ENCODE data around the gene KANK2. TPM values are rescaled to one million over a fixed set of nuclear protein-coding genes. Genes with fewer than 3 reads are reported as not detected.
A peak's percentile ranks its signal among the peaks of the same experiment; 100 is the strongest.
"Not testable (repeated sequence)": the region's sequence is repeated elsewhere in the genome, so short reads cannot be mapped to it uniquely, and the experiment has no call there.

Gene KANK2
- total and polyA plus RNA-seq, 5 donors: 244 to 324 (median 275) TPM

DNA sequence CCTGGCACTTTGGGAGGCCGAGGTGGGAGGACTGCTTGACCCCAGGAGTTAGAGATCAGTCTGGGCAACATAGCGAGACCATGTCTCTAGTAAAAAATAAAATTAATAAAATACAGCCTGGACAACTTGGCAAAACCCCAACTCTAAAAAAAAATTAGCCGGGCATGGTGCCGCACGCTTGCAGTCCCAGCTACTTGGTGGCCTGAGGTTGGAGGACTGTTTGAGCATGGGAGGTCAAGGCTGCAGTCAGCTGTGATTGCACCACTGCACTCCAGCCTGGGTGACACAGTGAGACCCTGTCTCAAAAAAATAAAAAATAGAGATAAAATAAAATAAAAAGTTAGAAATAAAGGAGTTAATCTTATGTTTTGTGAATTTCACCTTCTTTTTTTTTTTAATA lies 26.2 kb downstream of the KANK2 start:
- no peak for DNase-seq
- no peaks in the 10 kb centered on the region for H3K9me3 ChIP-seq (ENCODE audit: control insufficient read depth, low read length)
- WGBS: 62% methylated on average over 5 of the region's 5 CpGs
- no peaks in the 10 kb centered on the region for H3K27me3 ChIP-seq (ENCODE audit: control insufficient read depth, insufficient read depth)
- no peak for ATAC-seq
- intact Hi-C loops (cut with DNase I): no loop called here
- H3K27ac ChIP-seq (ENCODE audit: low read length): no peak overlapping the region
- no peak overlapping the region for H3K4me3 ChIP-seq (ENCODE audit: low read length)
- peaks cover 3% of the 10 kb centered on the region for H3K4me1 ChIP-seq (ENCODE audit: control insufficient read depth, insufficient read depth, low read length)

DNA sequence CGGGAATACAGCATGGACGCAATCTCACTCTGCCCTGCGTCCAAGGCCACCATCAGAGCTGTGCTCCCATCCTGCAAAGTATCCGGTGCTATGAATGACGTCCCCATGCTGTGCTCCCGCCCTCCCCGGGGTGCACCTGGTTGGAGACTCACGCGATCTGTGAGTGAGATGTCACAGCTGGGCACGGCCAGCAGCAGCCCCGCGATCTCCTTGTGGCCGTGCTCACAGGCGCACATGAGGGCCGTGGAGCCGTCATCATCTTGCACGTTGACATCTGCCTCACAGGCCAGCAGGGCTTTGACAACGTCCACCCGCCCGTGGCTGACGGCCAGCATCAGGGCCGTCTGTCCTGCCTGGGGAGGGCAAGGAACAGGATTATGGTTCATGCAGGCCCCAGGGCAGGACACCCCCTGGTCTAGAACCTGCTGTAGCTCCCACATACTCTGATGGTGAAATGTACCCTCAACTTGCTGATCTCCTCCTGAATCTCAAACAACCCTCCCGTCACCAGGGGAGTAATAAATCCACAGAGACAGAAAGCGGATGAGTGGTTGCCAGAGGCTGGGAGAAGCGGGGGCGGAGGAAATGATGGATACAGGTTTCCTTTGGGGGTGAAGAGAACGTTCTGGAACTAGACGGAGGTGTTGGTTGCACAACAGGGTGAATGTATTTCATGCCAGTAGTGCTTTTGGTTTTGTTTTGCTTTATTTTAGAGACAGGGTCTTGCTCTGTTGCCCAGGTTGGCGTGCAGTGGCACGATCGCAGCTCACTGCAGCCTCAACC lies 27.3 kb downstream of the KANK2 start:
- Histone ChIP-seq H3K4me3 (ENCODE audit: low read length) (no peak overlapping the region), H3K27me3 (ENCODE audit: control insufficient read depth, insufficient read depth) (no peaks in the 10 kb centered on the region), H3K4me1 (ENCODE audit: control insufficient read depth, insufficient read depth, low read length) (peaks cover 6% of the 10 kb centered on the region), H3K27ac (ENCODE audit: low read length) (no peak overlapping the region), H3K9me3 (ENCODE audit: control insufficient read depth, low read length) (no peaks in the 10 kb centered on the region)
- 75% methylated on average over 31 of the region's 31 CpGs for WGBS
- DNase-seq: peak in 1 of 3 donors; percentile 70
- ATAC-seq: no peak
- intact Hi-C loops (cut with DNase I): no loop called here

DNA sequence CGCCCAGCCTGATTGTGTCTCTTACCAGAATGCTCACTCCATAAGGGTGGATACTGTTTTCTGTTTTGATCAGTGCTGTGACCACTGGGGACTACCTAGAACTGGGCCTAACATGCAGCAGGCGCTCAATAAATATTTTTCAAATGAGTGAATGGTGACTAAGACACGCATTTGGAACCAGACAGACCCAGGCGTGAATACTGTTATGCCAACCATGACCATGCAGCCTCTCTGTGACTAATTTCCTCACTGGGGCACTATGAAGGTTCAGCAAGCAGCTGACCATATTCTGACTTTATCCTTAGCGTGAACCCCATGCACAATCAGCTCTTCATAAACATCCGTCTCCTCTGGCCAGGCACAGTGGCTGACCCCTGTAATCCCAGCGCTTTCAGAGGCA lies 28.8 kb downstream of the KANK2 start:
- no peak for DNase-seq
- no peak for ATAC-seq
- Histone ChIP-seq H3K4me1 (ENCODE audit: control insufficient read depth, insufficient read depth, low read length) (peaks cover 11% of the 10 kb centered on the region), H3K27me3 (ENCODE audit: control insufficient read depth, insufficient read depth) (no peaks in the 10 kb centered on the region), H3K9me3 (ENCODE audit: control insufficient read depth, low read length) (no peaks in the 10 kb centered on the region), H3K4me3 (ENCODE audit: low read length) (no peak overlapping the region), H3K27ac (ENCODE audit: low read length) (no peak overlapping the region)
- WGBS: 88% methylated on average over 7 of the region's 7 CpGs
- intact Hi-C loops (cut with DNase I): no loop called here

DNA sequence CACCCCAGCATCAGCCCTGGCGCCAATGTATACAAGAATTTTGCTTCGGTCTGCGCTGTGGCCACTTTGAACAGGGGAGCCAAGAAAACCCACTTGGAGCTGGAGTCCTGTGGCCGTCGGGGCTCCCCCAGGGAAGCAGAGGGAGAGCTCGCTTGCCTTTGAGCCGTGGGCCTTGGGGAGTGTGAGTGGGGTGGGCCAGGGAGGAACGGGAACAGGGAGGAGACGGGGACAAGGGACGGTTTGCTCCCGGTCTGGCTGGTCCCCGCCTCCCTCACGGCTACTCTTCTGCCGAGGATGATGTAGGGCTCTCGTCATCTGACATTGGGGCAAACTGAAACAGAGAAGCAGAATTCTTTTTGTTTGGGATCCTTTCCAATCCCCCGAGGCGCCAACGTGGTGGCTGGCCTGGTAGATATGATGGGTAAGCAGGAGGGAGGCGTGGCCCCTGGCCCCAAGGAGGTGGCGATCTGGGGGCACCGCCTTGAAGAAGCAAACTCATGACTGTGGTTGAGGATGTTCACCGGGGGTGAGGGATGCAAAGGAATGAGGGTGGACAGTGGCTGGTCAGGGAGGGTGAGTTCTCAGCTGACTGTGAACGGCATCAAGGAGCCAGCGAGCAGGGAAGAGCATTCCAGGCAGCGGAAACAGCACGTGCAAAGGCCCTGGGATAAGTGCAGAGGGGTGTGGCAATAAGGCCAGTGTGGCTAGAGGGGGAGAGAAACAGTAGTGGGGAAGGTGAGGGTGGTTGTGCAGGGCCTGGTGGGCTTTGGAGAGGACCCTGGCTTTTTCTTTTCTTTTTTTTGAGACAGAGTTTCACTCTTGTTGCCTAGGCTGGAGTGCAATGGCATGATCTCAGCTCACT lies 30.8 kb downstream of the KANK2 start:
- Histone ChIP-seq H3K27me3 (ENCODE audit: control insufficient read depth, insufficient read depth) (no peaks in the 10 kb centered on the region), H3K27ac (ENCODE audit: low read length) (peak overlapping the region; percentile 44), H3K9me3 (ENCODE audit: control insufficient read depth, low read length) (no peaks in the 10 kb centered on the region), H3K4me1 (ENCODE audit: control insufficient read depth, insufficient read depth, low read length) (peaks cover 12% of the 10 kb centered on the region), H3K4me3 (ENCODE audit: low read length) (no peak overlapping the region)
- ATAC-seq (peak; percentile 65 to 76), DNase-seq (peak; percentile 79 to 88 (median 85))
- WGBS: 51% methylated on average over 26 of the region's 26 CpGs
- intact Hi-C loops (cut with DNase I): no loop called here

DNA sequence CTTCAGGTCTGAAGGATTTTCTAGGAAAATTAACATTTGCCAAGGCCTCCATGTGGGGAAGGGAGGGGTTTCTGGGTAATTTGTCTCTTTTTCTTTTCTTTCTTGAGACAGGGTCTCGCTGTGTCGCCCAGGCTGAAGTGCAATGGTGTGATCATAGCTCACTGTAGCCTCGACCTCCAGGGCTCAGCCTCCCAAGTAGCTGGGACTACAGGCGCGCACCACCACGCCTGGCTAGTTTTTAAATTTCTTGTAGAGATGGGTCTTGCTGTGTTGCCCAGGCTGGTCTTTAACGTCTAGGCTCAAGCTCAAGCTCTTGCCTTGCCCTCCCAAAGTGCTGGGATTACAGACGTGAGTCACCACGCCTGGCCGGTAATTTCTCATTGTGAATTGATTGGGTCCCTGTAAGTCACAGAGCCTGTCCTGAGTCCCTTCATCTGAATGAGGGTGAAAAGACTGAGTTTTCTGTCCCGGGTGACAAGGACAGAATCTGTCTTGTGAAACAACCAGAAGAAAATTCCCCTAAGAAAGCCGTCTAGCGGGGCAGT lies 31.8 kb downstream of the KANK2 start:
- Histone ChIP-seq H3K27ac (ENCODE audit: low read length) (peak overlapping the region; percentile 79), H3K4me3 (ENCODE audit: low read length) (no peak overlapping the region), H3K27me3 (ENCODE audit: control insufficient read depth, insufficient read depth) (no peaks in the 10 kb centered on the region), H3K9me3 (ENCODE audit: control insufficient read depth, low read length) (no peaks in the 10 kb centered on the region), H3K4me1 (ENCODE audit: control insufficient read depth, insufficient read depth, low read length) (peaks cover 12% of the 10 kb centered on the region)
- intact Hi-C loops (cut with DNase I): no loop called here
- WGBS: 62% methylated on average over 13 of the region's 13 CpGs
- DNase-seq (no peak), ATAC-seq (peak; percentile 1 to 18)

DNA sequence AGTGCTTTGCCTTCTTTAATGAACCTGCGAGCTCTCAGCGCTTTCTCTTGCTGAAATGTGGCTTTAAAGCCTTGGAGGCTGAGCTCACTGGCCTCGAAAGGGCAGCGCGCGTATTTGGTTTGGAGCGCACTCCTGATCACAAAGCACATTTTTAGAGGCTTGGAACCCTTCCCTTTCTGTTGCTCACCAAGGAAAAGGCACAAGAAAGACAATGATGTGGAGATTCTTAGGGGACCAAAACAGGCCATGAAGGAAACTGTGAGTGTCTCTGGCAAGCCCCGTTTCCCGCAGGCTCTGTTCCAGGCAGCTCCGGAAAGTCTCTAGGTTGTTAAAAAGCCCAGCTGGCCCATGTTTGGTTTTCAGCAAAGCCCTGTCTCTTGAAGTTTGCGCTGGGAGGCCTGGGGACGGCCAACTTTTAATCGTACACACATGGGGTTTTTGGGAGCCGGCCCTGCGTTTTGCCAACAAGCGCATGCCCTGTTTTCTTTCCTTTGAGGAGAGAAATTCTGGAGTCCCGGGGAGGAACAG lies 32.4 kb downstream of the KANK2 start:
- no peak overlapping the region for H3K4me3 ChIP-seq (ENCODE audit: low read length)
- H3K9me3 ChIP-seq (ENCODE audit: control insufficient read depth, low read length): no peaks in the 10 kb centered on the region
- ATAC-seq (peak; percentile 80 to 84), DNase-seq (peak; percentile 90 to 96 (median 94))
- intact Hi-C loops (cut with DNase I): loop anchor here in 1 of 4 donors (5.0 kb wide), 1 partner anchor 32 kb away; the partner anchor contains the start of gene KANK2
- H3K4me1 ChIP-seq (ENCODE audit: control insufficient read depth, insufficient read depth, low read length): peaks cover 12% of the 10 kb centered on the region
- peak overlapping the region; percentile 79 for H3K27ac ChIP-seq (ENCODE audit: low read length)
- no peaks in the 10 kb centered on the region for H3K27me3 ChIP-seq (ENCODE audit: control insufficient read depth, insufficient read depth)
- 31% methylated on average over 17 of the region's 17 CpGs for WGBS

DNA sequence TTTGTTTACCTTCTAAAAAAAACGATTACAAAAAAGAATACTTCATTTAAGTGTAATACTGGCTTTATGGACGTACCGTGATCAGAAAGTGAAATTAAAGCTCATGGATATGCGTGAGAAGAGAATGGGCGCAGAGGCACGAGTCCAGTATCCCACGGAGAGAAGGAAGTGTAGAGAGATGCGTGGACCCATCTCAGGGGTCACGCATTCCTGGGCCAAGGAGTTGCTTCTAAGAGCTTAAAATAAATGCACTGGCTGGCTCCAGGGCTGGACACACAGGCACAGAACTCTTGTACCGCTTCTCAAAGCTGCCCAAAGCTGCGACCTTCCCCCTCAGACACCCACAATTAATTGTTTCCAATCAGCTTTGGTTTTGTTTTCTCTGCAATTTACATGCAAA lies 33.0 kb downstream of the KANK2 start:
- no peak overlapping the region for H3K4me3 ChIP-seq (ENCODE audit: low read length)
- WGBS: 46% methylated on average over 11 of the region's 11 CpGs
- DNase-seq (peak in 1 of 3 donors; percentile 66), ATAC-seq (no peak)
- intact Hi-C loops (cut with DNase I): loop anchor here in 1 of 4 donors (5.0 kb wide), 1 partner anchor 33 kb away; the partner anchor contains the start of gene KANK2
- H3K4me1 ChIP-seq (ENCODE audit: control insufficient read depth, insufficient read depth, low read length): peaks cover 12% of the 10 kb centered on the region
- H3K27me3 ChIP-seq (ENCODE audit: control insufficient read depth, insufficient read depth): no peaks in the 10 kb centered on the region
- H3K9me3 ChIP-seq (ENCODE audit: control insufficient read depth, low read length): no peaks in the 10 kb centered on the region
- H3K27ac ChIP-seq (ENCODE audit: low read length): peak overlapping the region; percentile 79

DNA sequence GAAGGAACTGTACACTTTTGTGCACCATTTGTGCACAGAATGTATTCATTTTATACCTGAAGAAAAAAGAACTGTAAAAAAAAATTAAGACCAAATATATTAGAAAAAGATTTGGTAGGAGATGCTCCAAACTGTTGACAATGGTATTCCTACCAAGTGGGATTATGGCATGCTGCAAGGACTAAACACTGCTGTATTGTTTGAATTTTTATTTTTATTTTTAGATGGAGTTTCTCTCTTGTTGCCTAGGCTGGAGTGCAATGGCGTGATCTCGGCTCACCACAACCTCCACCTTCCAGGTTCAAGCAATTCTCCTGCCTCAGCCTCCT lies 36.9 kb downstream of the KANK2 start:
- not testable (repeated sequence) for H3K27ac ChIP-seq (ENCODE audit: low read length); H3K9me3 ChIP-seq (ENCODE audit: control insufficient read depth, low read length); DNase-seq; H3K4me1 ChIP-seq (ENCODE audit: control insufficient read depth, insufficient read depth, low read length); ATAC-seq; H3K4me3 ChIP-seq (ENCODE audit: low read length); H3K27me3 ChIP-seq (ENCODE audit: control insufficient read depth, insufficient read depth)
- WGBS: 89% methylated on average over 2 of the region's 2 CpGs
- intact Hi-C loops (cut with DNase I): loop anchor here in 1 of 4 donors (5.0 kb wide), 1 partner anchor 37 kb away; the partner anchor contains the start of gene KANK2

DNA sequence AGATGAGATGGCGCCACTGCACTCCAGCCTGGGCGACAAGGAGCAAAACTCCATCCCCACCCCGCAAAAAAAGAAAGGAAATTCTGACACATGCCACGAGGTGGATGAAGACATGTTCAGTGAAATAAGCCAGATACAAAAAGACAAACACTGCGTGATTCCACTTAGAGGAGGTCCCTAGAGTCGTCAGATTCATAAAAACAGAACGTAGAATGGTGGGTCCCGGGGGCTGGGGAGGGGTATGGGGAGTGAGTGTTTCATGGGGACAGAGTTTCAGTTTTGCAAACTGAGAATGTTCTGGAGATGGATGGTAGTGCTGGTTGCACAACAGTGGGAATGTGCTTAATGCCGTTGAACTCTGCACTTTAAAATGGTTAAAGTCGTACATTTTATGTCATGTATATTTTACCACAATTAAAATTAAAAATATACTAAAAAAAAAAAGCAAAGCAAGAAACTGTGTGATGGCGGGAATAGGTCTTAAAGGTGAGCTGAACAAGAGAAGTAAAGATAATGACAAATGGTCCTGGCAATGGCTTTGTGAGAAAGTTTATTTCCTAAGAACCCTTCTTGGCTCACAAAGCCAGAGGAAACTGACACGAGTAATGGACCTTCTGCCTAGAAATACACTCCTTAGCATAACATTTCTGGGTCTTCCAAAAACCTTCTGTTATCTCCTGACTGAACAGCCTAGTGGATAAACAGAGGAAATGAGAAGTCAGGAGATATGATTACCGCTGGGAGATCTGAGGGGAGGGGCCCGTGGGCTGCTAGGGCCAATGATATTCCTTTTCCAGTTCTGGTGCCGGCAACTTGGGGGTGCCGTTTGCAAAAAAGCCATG lies 37.5 kb downstream of the KANK2 start:
- intact Hi-C loops (cut with DNase I): loop anchor here in 1 of 4 donors (5.0 kb wide), 1 partner anchor 37 kb away; the partner anchor contains the start of gene KANK2

More for the DNA sequence above, 37.5 kb downstream of the KANK2 start:
- H3K27me3 ChIP-seq (ENCODE audit: control insufficient read depth, insufficient read depth): no peaks in the 10 kb centered on the region
- peaks cover 9% of the 10 kb centered on the region for H3K4me1 ChIP-seq (ENCODE audit: control insufficient read depth, insufficient read depth, low read length)
- no peak overlapping the region for H3K4me3 ChIP-seq (ENCODE audit: low read length)
- peak overlapping the region; percentile 61 for H3K27ac ChIP-seq (ENCODE audit: low read length)
- WGBS: 25% methylated on average over 16 of the region's 16 CpGs
- DNase-seq (peak; percentile 52 to 83 (median 76)), ATAC-seq (peak; percentile 25 to 56)
- no peaks in the 10 kb centered on the region for H3K9me3 ChIP-seq (ENCODE audit: control insufficient read depth, low read length)

All from right cardiac atrium (tissue), 5 donors.